Astrocyte (in vitro differentiated cells and primary cell): ENCODE measurements around the gene IMMP2L.

Experiments
- EZH2 ChIP-seq: IDR thresholded peaks from 2 replicates; pipeline ENCODE4 v1.6.1; 2012; ENCODE audit warnings: mild to moderate bottlenecking, low read length, inconsistent platforms; ENCODE audit not compliant: insufficient read depth
- TF ChIP-seq, protein P1 (sequence below): IDR thresholded peaks from 2 replicates; pipeline ENCODE4 v1.5.1; 2011; ENCODE audit warnings: low read depth, mild to moderate bottlenecking, inconsistent platforms, low read length, moderate library complexity; ENCODE audit not compliant: insufficient read depth

DNA sequence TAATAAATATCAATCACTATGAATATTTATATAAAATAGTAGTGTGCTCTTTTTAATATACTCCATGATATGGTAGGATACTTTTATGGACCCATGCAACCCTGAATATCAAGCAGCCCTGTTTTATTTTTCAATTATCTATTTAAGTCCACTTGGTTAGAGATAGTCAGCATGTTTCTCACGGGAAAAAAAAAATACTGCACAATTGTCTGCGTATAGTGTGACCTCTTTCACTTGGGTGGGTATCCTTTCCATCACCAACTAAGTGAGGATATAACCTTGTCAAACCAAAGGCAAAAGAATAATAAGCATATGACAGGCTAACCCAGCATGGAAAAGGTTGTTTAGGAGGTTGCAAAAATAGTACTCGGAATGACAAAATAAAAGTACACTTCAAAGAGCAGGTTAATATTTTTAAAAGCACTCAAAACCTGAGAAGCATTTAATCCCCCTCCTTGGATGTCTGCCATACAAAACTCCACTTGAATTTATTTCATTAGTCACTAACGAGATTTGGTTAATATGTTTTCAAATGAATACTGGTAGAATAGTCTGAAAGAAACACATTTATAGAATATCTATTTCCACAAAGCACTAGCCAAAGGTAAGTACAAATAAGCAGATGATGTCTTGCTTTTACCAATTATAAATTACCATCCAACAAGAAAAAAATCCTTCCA is 76.5 kb downstream of the IMMP2L start:
- TF ChIP-seq, protein P1, sequence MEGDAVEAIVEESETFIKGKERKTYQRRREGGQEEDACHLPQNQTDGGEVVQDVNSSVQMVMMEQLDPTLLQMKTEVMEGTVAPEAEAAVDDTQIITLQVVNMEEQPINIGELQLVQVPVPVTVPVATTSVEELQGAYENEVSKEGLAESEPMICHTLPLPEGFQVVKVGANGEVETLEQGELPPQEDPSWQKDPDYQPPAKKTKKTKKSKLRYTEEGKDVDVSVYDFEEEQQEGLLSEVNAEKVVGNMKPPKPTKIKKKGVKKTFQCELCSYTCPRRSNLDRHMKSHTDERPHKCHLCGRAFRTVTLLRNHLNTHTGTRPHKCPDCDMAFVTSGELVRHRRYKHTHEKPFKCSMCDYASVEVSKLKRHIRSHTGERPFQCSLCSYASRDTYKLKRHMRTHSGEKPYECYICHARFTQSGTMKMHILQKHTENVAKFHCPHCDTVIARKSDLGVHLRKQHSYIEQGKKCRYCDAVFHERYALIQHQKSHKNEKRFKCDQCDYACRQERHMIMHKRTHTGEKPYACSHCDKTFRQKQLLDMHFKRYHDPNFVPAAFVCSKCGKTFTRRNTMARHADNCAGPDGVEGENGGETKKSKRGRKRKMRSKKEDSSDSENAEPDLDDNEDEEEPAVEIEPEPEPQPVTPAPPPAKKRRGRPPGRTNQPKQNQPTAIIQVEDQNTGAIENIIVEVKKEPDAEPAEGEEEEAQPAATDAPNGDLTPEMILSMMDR = no peak
- TF ChIP-seq EZH2 = no peak
